Measurements from ENCODE around the gene PPA1. TPM values are rescaled to one million over a fixed set of nuclear protein-coding genes. Genes with fewer than 3 reads are reported as not detected.

Gene PPA1
- 56.3 TPM for total RNA-seq (ENCODE audit: unreplicated experiment)
- long read RNA-seq, transcript PPA1-202 (11 exons, 1,295 nt): major isoform, 58 of 60 reads
- long read RNA-seq, partial matches to known transcripts: 0 of 60 reads
- long read RNA-seq, other reads (novel, unspliced or antisense): 2 of 60 reads

DNA sequence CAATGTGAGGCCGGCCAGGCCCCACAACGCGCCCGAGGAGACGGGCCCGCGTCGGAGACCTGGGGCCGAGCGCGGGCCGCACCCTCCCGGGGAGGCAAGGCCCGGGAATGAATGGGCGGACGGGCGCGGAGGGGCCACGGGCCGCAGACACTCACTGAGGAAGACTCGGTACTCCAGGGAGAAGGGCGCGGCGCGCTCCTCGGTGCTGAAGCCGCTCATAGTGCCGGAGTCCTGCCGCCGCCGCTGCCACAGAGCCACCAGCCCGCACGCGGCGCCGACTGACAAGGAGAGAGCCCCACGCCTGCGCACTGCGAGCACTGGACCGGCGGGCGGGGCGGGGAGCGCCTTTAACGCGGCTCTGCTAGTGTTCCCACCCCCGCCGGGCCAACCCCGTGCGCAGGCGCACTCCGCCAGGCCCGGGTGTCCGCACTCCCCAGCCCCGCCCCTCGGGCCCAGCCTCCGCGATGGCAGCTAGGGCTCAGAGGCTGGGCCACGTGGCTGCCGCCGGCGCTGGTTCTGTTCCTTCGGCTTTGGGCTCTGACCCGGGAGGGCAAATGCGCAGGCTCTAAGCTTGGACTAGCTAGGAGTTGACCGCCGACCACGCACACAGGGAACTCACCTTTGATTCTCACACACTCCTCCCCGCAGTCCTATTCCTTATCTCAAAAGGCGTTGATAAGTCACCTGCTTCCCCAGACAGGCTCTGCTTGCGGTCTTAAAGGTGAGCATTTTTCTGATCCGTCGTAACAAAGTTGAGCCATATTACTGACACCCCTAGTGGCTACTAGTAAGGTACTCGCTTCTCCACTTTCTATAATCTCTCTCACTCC lies at the start of gene PPA1:
Gene PPA1, minus strand, starts transcription at position 321 of the 830 bp plus-strand sequence. Its CDS starts 102 bp downstream, at position 219.
- H3K27me3 Mint-ChIP-seq (ENCODE audit: unreplicated experiment): peaks cover 2% of the 10 kb centered on the region
- peaks cover 8% of the 10 kb centered on the region for H3K36me3 Mint-ChIP-seq (ENCODE audit: low read depth, unreplicated experiment)

DNA sequence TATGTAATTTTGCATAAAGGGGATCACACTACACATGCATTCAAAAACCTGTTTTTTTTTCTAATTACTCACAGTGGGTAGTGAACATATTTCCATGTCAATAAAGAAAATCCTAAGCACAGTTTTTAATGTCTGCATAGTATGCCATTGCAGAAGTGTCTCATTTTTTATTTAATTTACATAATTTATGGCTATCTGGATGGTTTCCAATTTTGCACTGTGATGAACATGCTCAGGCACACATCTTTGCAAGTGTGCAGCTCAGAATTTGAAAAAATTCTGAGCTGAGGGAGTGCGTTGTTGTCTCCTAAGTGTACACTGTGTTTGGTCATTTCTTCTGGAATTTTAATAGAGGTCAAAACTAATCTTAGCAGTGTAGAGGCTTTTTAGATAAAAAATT lies 48.4 kb upstream of the PPA1 start:
- Mint-ChIP-seq H3K36me3 (ENCODE audit: low read depth, unreplicated experiment) (no peaks in the 10 kb centered on the region), H3K27me3 (ENCODE audit: unreplicated experiment) (peaks cover 11% of the 10 kb centered on the region), H3K4me3 (ENCODE audit: unreplicated experiment) (no peak overlapping the region), H3K9me3 (ENCODE audit: unreplicated experiment) (no peaks in the 10 kb centered on the region), H3K27ac (ENCODE audit: unreplicated experiment) (no peak overlapping the region), H3K4me1 (ENCODE audit: unreplicated experiment) (no peaks in the 10 kb centered on the region)
- DNase-seq (ENCODE audit: low spot score): no peak
- TF ChIP-seq, protein P1, sequence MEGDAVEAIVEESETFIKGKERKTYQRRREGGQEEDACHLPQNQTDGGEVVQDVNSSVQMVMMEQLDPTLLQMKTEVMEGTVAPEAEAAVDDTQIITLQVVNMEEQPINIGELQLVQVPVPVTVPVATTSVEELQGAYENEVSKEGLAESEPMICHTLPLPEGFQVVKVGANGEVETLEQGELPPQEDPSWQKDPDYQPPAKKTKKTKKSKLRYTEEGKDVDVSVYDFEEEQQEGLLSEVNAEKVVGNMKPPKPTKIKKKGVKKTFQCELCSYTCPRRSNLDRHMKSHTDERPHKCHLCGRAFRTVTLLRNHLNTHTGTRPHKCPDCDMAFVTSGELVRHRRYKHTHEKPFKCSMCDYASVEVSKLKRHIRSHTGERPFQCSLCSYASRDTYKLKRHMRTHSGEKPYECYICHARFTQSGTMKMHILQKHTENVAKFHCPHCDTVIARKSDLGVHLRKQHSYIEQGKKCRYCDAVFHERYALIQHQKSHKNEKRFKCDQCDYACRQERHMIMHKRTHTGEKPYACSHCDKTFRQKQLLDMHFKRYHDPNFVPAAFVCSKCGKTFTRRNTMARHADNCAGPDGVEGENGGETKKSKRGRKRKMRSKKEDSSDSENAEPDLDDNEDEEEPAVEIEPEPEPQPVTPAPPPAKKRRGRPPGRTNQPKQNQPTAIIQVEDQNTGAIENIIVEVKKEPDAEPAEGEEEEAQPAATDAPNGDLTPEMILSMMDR (IDR thresholded peaks at IDR 0.05; ENCODE audit: unreplicated experiment): no peak

More for the DNA sequence above, at the start of gene PPA1:
- peak; percentile 99 for DNase-seq (ENCODE audit: low spot score)
- peak within 1 kb of the TSS; percentile 0 for H3K27ac Mint-ChIP-seq (ENCODE audit: unreplicated experiment)
- H3K4me1 Mint-ChIP-seq (ENCODE audit: unreplicated experiment): peaks cover 12% of the 10 kb centered on the region
- TF ChIP-seq, protein P1 (IDR thresholded peaks at IDR 0.05; ENCODE audit: unreplicated experiment): no peak
- no peaks in the 10 kb centered on the region for H3K9me3 Mint-ChIP-seq (ENCODE audit: unreplicated experiment)
- H3K4me3 Mint-ChIP-seq (ENCODE audit: unreplicated experiment): peak within 1 kb of the TSS; percentile 95

DNA sequence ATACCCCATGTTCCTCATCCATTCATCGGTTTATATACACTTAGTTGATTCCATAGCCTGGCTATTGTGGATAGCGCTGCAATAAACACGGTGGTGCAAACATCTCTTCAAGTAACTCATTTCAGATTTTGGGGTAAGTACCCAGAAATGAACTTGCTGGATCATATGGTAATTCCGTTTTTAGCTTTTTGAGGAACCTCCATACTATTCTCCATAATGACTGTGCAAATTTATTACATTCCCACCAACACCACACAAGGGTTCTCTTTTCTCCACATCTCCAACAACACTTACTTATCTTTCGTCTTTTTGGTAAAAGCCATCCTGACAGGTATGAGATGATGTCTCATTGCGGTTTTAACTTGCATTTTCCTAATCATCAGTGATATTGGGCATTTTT lies 46.9 kb upstream of the PPA1 start:
- H3K27ac Mint-ChIP-seq (ENCODE audit: unreplicated experiment): no peak overlapping the region
- H3K27me3 Mint-ChIP-seq (ENCODE audit: unreplicated experiment): peaks cover 11% of the 10 kb centered on the region
- no peaks in the 10 kb centered on the region for H3K9me3 Mint-ChIP-seq (ENCODE audit: unreplicated experiment)
- no peaks in the 10 kb centered on the region for H3K4me1 Mint-ChIP-seq (ENCODE audit: unreplicated experiment)
- no peak for DNase-seq (ENCODE audit: low spot score)
- no peak overlapping the region for H3K4me3 Mint-ChIP-seq (ENCODE audit: unreplicated experiment)
- peaks cover 4% of the 10 kb centered on the region for H3K36me3 Mint-ChIP-seq (ENCODE audit: low read depth, unreplicated experiment)
- TF ChIP-seq, protein P1 (IDR thresholded peaks at IDR 0.05; ENCODE audit: unreplicated experiment): no peak

DNA sequence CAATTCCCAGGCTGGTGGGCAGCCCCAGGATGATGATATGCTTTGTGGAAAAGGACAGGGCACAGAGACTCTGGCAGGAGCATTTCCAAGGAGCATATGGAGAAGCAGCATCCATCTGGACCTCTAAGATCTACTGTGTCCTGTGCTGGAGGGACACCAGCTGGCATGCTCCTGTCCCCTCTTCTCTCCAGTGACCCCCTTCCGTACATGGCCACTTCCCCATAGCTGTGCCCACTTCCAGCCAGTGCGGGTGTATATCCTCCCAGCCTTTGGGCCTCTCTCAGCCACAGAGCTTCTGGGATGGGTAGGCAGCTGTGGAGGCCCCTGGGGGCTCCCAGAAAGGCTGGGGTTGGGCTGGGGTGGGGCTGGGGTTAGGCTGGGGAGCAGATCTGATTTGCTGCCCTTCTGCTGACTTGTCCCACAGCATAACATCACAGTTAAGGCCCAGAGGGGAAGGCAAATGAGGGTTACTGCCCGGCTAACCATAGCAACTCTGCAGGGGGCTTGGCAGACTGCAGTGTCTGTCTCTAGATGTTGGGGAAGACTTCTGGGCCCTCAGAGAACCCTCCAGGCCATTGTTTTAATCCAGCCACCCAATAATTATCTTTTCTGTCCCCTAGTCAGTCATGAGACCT lies 44.3 kb upstream of the PPA1 start:
- DNase-seq (ENCODE audit: low spot score): no peak
- no peak overlapping the region for H3K27ac Mint-ChIP-seq (ENCODE audit: unreplicated experiment)
- no peaks in the 10 kb centered on the region for H3K4me1 Mint-ChIP-seq (ENCODE audit: unreplicated experiment)
- no peaks in the 10 kb centered on the region for H3K9me3 Mint-ChIP-seq (ENCODE audit: unreplicated experiment)
- TF ChIP-seq, protein P1 (IDR thresholded peaks at IDR 0.05; ENCODE audit: unreplicated experiment): no peak
- peaks cover 3% of the 10 kb centered on the region for H3K27me3 Mint-ChIP-seq (ENCODE audit: unreplicated experiment)
- peaks cover 4% of the 10 kb centered on the region for H3K36me3 Mint-ChIP-seq (ENCODE audit: low read depth, unreplicated experiment)
- H3K4me3 Mint-ChIP-seq (ENCODE audit: unreplicated experiment): no peak overlapping the region

All from endothelial cell (in vitro differentiated cells).